Transverse colon (tissue), 4 donors: ENCODE results near the gene LRBA.

Experiments
- EP300 ChIP-seq: sonication (generic); formaldehyde crosslinking; IDR thresholded peaks from one replicate; pipeline ENCODE4 v1.6.1; 2017; ENCODE audit warnings: antibody characterized with exemption, low read depth
- POLR2AphosphoS5 ChIP-seq, 3 donors: sonication (generic); formaldehyde crosslinking; IDR thresholded peaks; one replicate each; pipeline ENCODE4 v1.6.1; 2016; ENCODE audit warnings: antibody characterized with exemption in 3 of 3
- TF ChIP-seq, protein P1 (sequence below), 5 experiments: fragments of 200-600 bp in 3 of 5; fragments of 450-650 bp in 2 of 5; sonication (generic) in 3 of 5; IDR thresholded peaks; 1 replicate in 2 of 5; 2 replicates in 3 of 5; pipeline ENCODE4 v1.5.1; 2016 to 2017; ENCODE audit warnings: antibody characterized with exemption in 5 of 5, inconsistent platforms in 3 of 5, mild to moderate bottlenecking in 2 of 5, moderate library complexity in 1 of 5

DNA sequence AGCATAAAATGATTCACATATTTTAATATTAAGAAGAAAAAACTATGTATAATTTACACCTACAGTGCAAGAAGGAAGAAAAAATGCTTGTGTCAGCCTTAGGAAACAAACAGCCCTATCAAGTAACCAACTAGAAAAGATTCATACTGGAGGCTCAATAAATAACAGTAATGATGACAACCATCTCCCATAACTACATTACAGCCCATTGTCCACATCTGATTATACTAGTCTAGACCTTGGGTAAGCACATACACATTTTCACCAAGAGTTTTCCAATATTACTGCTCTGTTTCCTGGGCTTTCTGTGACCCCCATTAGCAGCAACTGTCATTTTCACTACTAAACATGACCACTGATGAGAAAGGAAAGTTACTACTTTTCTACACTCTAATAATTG is 263.4 kb downstream of the LRBA start:
- no peak for TF ChIP-seq EP300
- TF ChIP-seq POLR2AphosphoS5 (IDR thresholded peaks at IDR 0.05): no peak
- TF ChIP-seq, protein P1, sequence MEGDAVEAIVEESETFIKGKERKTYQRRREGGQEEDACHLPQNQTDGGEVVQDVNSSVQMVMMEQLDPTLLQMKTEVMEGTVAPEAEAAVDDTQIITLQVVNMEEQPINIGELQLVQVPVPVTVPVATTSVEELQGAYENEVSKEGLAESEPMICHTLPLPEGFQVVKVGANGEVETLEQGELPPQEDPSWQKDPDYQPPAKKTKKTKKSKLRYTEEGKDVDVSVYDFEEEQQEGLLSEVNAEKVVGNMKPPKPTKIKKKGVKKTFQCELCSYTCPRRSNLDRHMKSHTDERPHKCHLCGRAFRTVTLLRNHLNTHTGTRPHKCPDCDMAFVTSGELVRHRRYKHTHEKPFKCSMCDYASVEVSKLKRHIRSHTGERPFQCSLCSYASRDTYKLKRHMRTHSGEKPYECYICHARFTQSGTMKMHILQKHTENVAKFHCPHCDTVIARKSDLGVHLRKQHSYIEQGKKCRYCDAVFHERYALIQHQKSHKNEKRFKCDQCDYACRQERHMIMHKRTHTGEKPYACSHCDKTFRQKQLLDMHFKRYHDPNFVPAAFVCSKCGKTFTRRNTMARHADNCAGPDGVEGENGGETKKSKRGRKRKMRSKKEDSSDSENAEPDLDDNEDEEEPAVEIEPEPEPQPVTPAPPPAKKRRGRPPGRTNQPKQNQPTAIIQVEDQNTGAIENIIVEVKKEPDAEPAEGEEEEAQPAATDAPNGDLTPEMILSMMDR (IDR thresholded peaks at IDR 0.05): no peak
